ENCODE measurements around the gene IFNA10.
"Not testable (repeated sequence)": the region's sequence is repeated elsewhere in the genome, so short reads cannot be mapped to it uniquely, and the experiment has no call there.

The IFNA10 gene

GRCh38 chr9:21187487-21187886 is 19.5 kb downstream of the IFNA10 start, which contains the start of gene IFNA4:
TSS of gene IFNA4 (minus strand) at chr9:21187587. CDS start at chr9:21187531, 56 bp downstream.
- DNase-seq = not testable (repeated sequence)

- not testable (repeated sequence) for DNase-seq
Observed at GRCh38 chr9:21182810-21183736, 23.9 kb downstream of the IFNA10 start.

GRCh38 chr9:21174671-21175070 is 32.3 kb downstream of the IFNA10 start:
- DNase-seq = no peak

GRCh38 chr9:21172156-21172555 is 34.8 kb downstream of the IFNA10 start:
- no peak for DNase-seq

- DNase-seq = no peak
Observed at GRCh38 chr9:21171351-21171750, 35.6 kb downstream of the IFNA10 start.

GRCh38 chr9:21166560-21166959 is 40.4 kb downstream of the IFNA10 start, which contains the start of gene IFNA21:
TSS of gene IFNA21 (minus strand) at chr9:21166660. CDS start at chr9:21166612, 48 bp downstream.
- DNase-seq = not testable (repeated sequence)

GRCh38 chr9:21165516-21165915 is 41.4 kb downstream of the IFNA10 start:
- DNase-seq = no peak

- DNase-seq = peak; percentile 8
Observed at GRCh38 chr9:21160178-21160577, 46.8 kb downstream of the IFNA10 start.
